ENCODE measurements around the gene TRIM28.
A peak's percentile ranks its signal among the peaks of the same experiment; 100 is the strongest.

TRIM28 gene

GRCh38 chr19:58558623-58559274, 14.9 kb downstream of the TRIM28 start:
- intact Hi-C loops (cut with DNase I): loop anchor here (2.0 kb wide), 1 partner anchor 14 kb away; the partner anchor contains the start of gene MZF1
- DNase-seq: peak; percentile 95 to 100 (median 98)

- peak; percentile 84 to 98 (median 91) for DNase-seq
- intact Hi-C loops (cut with DNase I): loop anchor here (2.0 kb wide), 1 partner anchor 13 kb away; the partner anchor contains the start of gene MZF1
These were observed 15.6 kb downstream of the TRIM28 start for GRCh38 chr19:58559275-58560006.

DNA sequence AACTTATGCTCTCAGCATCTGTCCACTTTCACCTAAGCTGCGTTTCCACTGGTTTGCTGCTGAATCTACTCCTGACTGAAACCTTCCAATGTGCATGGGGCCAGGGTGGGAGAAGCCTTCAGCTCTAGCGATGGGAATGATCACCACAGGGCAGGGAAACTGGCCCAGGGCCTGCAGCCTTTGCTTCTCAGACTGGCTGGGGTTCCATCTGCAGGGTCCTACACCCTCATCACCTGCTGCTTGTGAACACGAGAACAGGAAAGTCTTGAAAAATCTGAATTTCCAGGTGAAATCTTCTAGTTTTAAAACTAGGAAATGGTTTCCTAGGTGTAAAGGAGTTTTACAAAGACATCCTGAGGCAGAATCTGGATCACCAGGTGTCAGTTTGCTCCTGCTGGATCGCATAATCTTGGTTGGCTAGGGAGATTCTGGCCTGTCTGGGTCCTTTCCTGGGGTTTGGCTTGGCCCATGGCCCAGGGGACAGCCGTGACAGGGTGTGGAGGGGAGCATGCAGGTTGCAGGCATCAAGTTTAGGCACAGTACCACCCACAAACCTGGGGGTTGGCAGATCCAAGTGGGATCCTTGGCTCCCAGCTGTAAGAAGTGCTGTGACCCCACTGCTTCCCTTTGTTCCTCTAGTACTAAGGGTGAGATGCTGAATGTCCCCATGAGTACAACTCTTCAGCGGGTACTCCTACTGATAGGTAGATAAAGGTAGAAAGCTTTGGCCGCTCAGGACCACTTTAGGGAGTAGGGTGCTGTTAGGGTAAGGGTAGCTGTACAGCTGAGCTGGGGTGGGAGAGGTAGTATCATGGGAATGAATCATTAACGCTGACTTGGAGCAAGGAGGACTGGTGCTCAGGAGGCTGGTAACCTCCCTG, 16.4 kb downstream of the TRIM28 start:
- intact Hi-C loops (cut with DNase I): no loop called here
- peak in 3 of 10 donors; percentile 40 to 77 (median 40) for DNase-seq

- peak in 2 of 10 donors; percentile 16 to 65 for DNase-seq
These were observed 17.1 kb downstream of the TRIM28 start for GRCh38 chr19:58560921-58561320.

DNA sequence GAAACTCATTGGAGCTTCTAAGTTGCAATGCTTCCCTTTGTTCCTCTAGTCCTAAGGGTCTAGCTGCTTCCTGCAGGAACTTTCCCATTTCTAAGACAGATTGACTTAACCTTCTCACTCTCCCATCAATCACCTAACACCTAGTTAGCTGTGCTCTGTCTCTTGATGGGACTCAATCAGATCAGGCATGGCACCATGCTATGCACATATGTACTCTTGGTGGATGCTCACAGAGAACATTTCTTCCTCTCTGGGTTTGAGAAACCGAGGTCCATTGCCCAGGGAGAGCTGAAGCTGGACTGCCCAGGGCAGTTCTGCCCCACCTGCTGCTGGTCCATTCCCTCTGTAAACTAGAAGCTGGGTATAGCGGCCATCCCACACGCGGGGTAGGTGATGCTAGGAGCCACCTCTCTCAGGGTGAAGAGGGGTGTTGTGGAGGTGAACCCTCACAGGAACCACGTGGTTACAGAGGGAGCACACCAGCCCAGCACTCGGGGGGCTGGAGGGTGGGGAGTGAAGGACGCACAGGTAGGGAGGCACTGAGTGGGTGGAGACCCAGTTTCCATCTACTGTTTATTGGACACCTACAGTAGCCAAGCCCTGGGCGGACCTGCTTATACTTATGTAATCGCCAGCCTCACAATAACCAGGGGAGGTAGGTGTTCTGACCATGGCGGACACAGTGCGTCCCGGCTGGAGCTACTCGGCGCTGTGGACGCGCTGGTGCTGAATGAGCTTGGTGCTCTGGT, 17.7 kb downstream of the TRIM28 start:
- peak in 1 of 10 donors; percentile 45 for DNase-seq
- intact Hi-C loops (cut with DNase I): no loop called here

More at GRCh38 chr19:58560921-58561320, 17.1 kb downstream of the TRIM28 start:
- intact Hi-C loops (cut with DNase I): no loop called here

DNA sequence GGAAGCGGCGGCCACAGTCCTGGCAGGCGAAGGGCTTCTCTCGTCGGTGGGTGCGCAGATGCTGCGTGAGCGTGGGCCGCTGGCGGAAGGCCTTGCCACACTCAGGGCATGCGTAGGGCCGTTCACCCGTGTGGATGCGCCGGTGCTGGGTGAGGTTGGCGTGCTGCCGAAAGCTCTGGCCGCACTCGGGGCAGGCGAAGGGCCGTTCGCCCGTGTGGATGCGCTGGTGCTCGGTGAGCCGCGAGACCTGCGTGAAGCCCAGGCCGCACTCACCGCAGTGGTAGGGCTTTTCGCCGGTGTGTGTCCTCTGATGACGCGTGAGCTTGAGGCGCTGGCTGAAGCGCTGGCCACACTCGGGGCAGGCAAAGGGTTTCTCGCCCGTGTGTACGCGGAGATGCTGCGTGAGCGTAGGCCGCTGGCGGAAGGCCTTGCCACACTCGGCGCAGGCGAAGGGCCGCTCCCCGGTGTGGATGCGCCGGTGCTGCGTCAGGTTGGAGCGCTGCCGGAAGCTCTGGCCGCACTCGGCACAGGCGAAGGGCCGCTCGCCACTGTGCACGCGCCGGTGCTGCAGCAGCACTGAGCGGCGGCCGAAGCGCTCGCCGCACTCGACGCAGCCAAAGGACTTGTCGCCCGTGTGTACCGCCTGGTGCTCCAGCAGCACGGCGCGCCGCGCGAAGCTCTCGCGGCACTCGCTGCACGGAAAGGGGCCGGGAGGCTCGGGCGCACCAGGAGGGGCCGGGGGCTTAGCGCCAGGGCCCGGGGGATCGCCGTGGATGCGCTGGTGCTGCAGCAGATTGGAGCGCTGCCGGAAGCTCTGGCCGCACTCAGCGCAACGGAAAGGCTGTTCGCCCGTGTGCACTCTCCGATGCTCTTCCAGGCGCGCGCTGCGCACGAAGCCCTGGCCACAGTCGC, 18.5 kb downstream of the TRIM28 start:
- peak in 8 of 10 donors; percentile 35 to 93 (median 54) for DNase-seq
- intact Hi-C loops (cut with DNase I): no loop called here

DNA sequence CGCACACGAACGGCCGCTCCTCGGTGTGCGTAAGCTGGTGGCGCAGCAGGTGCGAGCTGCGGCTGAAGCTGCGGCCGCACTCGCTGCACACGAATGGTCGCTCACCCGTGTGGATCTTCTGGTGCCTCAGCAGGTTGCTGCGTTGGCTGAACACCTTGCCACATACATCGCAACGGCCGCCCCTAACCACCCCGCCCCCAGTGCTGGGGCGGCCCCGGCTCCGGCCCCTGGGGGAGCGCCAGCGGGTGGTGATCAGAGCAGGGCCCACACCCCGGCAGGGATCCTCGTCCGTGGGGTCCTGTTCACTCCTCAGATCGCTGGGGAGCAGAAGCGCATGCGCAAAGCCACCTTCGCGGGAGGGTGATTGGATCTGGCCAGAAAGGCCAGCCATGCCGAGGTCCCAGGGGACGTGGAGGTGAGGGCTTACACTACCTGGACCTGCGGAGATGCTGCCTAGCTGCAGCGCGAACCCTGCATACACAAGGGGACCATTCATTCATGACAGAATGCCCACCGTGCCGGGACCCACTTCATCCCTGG, 19.2 kb downstream of the TRIM28 start:
- intact Hi-C loops (cut with DNase I): no loop called here
- peak in 7 of 10 donors; percentile 41 to 92 (median 64) for DNase-seq

GRCh38 chr19:58563823-58564222, 20.0 kb downstream of the TRIM28 start:
- DNase-seq: peak in 2 of 10 donors; percentile 24 to 37
- intact Hi-C loops (cut with DNase I): no loop called here

GRCh38 chr19:58566989-58567388, 23.1 kb downstream of the TRIM28 start:
- intact Hi-C loops (cut with DNase I): no loop called here
- DNase-seq: peak in 3 of 10 donors; percentile 16 to 28 (median 24)

DNA sequence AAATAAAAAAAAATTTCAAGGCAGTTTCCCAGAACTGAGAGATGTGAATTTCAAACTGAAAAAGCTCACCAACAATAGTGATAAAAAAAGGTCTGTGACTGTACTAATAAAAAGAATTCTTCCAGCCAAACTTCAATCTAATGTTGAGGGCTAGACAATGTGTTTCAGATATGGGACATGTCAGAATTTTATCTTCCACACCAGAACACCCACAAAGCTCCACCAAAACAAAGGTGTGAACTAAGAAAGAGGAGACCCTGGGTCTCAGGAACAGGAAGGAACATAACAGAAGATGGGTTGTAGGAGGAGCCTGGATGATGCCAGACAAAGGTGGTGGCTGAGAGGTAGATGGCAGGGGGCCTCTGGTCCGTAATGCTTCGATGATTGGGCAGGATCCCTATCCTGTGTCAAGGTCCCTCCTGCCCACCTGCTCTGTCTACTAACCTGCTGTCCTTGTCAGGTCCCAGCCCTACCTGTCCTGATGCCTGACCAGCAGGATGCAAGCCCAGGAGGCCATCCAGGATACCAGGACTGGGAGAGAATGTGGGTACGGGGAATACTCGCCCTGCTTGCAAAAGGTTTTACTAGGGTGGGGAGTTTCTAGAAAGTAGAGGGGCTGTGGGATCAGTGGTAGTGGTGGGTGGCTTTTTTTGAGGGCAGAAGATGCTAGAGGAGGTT, 24.7 kb downstream of the TRIM28 start:
- DNase-seq: peak in 2 of 10 donors; percentile 18 to 43
- intact Hi-C loops (cut with DNase I): no loop called here

- DNase-seq: peak in 2 of 10 donors; percentile 41 to 72
- intact Hi-C loops (cut with DNase I): no loop called here
These were observed 25.5 kb downstream of the TRIM28 start for GRCh38 chr19:58569191-58569942.

- intact Hi-C loops (cut with DNase I): no loop called here
- DNase-seq: peak in 2 of 10 donors; percentile 47 to 76
These were observed 26.2 kb downstream of the TRIM28 start for GRCh38 chr19:58569943-58570670.

DNA sequence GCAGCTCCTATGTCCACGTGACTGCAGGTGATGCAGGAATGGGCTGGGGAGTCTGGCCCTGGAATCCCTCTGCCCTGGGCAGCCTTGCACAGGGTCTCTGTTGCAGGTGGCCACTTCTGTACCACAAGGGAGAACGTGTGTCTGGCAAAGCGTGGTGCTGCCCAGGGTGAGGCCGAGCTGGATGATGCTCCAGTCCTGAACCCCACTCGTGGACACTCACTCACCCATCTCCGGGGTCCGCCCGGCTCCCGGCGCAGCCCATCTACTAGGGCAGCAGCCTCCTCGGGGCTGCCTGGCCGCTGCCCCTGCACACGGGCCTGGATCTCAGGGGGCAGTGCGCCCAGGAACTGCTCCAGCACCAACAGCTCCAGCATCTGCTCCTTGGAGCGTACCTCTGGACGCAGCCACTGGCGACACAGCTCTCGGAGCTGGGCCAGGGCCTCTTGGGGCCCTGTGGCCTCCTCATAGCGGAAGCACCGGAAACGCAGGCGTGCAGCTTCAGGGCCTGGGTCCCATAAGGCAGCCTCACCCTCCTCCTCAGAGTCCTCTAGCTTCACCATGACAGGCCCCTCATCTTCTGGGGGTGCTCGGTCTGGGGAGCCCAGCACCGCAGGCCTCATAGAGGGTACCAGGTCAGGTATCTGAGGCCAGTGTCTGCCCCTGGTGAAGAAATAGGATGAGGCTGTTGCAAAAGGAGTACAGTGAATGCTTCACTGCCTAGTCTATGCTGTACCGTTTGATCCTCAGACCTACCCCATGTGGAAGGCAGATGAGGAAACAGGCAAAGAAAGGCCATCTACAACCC, 27.1 kb downstream of the TRIM28 start:
- DNase-seq: peak in 3 of 10 donors; percentile 17 to 83 (median 44)
- intact Hi-C loops (cut with DNase I): no loop called here

- peak in 1 of 10 donors; percentile 35 for DNase-seq
- intact Hi-C loops (cut with DNase I): no loop called here
These were observed 27.7 kb downstream of the TRIM28 start for GRCh38 chr19:58571575-58571947.

GRCh38 chr19:58572026-58572817, 28.4 kb downstream of the TRIM28 start:
- intact Hi-C loops (cut with DNase I): loop anchor here (2.0 kb wide), 1 partner anchor 13 kb away; the partner anchor contains the start of gene UBE2M
- no peak for DNase-seq
